Posterior cingulate gyrus (tissue), 11 donors: ENCODE measurements around the gene FGF5.
A peak's percentile ranks its signal among the peaks of the same experiment; 100 is the strongest.
"Not testable (repeated sequence)": the region's sequence is repeated elsewhere in the genome, so short reads cannot be mapped to it uniquely, and the experiment has no call there.

Experiments
- DNase-seq, 10 donors: peaks; one replicate each; pipeline versions ENCODE4 v3.0.0 to v3.0.0-alpha.2; 2020 to 2021; ENCODE audit warnings: mixed read lengths in 3 of 10
- intact Hi-C: fragments of 100-400 bp; cut with DNase I; formaldehyde crosslinking; loops from one replicate; pipeline ENCODE4 v1.15.1; 2023

Gene FGF5

DNA sequence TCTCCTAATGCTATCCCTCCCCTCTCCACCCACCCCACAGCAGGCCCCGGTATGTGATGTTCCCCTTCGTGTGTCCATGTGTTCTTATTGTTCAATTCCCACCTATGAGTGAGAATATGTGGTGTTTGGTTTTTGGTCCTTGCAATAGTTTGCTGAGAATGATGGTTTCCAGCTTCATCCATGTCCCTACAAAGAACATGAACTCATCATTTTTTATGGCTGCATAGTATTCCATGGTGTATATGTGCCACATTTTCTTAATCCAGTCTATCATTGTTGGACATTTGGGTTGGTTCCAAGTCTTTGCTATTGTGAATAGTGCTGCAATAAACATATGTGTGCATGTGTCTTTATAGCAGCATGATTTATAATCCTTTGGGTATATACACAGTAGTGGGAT, 24.2 kb downstream of the FGF5 start:
- DNase-seq, intact Hi-C loops: not testable (repeated sequence)

DNA sequence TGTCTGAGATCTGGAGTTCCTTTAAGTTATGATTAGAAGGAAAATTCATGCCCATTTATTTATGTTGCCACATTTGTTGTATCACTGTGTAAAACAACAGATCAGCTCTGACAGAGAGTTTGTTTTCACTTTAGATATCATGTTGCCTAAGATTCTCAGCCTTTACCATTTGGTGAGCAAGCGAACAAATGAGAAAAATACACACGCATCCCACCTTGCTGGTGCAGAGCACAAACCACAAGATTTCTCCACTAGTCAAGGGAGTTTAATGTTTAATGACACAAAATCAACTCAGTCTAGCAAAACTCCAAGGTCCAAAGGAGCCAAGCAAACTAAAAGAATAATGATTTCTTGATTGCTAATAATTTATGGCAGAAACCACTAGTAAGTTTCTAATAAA, 27.7 kb downstream of the FGF5 start:
- DNase-seq, result no peak

GRCh38 chr4:80295336-80295735, 28.9 kb downstream of the FGF5 start:
- intact Hi-C loops, result no loop called here
- no peak for DNase-seq

More for the DNA sequence above, 27.7 kb downstream of the FGF5 start:
- intact Hi-C loops, result no loop called here

GRCh38 chr4:80295826-80296225, 29.4 kb downstream of the FGF5 start:
- intact Hi-C loops, result no loop called here
- no peak for DNase-seq

DNA sequence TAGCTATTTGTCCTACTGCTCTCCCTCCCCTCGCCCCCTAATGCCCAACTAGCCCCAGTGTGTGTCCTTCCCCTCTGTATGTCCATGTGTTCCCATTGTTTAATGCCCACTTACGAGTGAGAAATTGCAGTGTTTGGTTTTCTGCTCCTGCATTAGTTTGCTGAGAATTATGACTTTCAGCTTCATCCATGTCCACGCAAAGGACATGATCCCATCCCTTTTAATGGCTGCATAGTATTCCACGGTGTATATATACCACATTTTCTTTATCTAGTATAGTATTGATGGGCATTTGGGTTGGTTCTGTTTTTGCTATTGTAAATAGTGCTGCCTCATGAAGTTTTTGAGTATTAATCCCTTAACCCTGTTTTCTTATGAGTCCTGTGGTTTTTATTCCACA, 35.4 kb downstream of the FGF5 start:
- DNase-seq, result no peak
- intact Hi-C loops, result no loop called here

DNA sequence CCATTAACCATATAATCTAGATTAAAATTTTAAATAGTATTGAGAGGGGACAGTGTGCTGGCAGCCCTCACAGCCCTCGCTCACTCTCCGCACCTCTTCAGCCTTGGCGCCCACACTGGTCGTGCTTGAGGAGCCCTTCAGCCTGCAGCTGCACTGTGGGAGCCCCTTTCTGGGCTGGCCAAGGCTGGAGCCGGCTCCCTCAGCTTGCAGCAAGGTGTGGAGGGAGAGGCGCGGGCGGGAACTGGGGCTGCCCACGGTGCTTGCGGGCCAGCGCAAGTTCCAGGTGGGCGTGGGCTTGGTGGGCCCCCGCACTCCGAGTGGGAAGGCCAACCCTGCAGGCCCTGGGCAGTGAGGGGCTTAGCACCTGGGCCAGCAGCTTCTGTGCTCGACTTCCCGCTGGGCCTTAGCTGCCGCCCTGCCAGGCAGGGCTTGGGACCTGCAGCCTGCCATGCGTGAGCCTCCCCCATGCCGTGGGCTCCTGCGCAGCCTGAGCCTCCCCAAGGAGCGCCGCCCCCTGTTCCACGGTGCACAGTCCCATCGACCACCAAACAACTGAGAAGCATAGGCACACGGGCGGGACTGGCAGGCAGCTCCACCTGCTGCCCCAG, 36.3 kb downstream of the FGF5 start:
- intact Hi-C loops, result no loop called here
- peak in 2 of 10 donors; percentile 62 to 67 for DNase-seq

DNA sequence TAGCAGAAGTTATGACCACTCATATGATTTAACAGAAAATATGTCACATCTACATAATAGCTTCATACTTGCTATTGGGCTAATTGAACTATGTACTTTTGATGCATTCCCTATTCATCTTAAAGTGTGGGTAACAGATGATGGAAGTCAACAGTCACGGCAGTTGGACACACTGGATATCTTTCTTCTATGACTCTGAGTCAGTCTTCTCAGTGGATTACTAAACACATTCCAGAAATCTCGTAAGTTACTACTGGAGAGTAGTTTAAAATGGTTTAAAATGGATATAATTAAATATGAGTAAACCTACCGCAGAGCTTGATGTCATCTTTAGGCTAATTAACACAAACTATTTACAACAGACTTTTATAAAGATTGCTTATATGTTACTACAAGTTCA, 39.0 kb downstream of the FGF5 start:
- intact Hi-C loops, result no loop called here
- no peak for DNase-seq

- no peak for DNase-seq
- intact Hi-C loops, result no loop called here
Observed at GRCh38 chr4:80306260-80306659, 39.8 kb downstream of the FGF5 start.

- no peak for DNase-seq
- intact Hi-C loops, result no loop called here
Observed at GRCh38 chr4:80307183-80307735, 40.8 kb downstream of the FGF5 start.

DNA sequence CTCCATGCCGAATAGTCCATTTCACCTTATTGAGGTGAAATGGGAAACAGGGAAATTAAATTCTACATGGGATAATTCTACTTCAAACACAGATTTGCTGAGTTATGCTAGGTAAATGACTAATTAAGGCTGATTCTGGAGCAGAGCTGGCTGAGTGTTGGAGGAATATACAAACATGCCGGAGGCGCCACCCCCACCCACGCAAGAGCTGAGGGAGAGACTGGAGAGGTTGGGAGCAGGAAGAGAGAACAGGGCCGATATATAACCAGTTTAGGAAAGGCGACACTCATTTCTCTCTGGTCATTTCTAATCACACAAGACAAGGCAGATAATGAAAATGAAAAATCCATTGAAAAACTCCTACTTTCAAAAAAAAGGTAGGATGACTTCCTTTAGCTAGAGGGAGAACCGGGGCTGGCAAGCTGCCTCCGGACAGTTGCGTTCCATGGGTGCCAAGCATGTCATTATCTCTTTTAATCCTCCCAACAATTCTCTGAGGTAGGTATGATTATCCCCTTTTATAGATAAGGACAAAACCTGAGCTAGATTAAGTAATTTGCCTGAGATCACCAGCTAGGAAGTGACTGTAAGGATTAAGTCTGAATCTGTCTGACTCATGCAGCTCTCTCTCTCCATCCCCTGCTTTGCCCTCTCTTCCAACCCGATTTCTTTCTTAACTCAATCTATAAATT, 41.5 kb downstream of the FGF5 start:
- DNase-seq, result peak in 2 of 10 donors; percentile 77
- intact Hi-C loops, result no loop called here

DNA sequence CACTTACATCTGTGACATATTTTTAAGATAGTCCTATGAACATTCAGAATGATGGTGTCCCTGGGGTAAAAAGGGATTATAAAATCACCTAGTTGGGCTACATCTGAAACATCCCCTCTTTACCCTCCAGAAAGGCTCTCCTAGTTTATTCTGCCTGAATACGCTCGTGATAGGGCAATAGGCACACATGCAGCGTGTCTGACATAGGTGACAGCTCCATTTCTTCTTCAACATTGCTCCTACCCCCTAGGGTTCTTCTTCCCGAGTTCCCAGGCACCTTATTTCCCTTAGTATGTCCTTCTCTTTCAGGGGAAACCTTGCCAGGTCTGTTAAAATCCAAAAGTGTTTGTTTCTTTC, 42.0 kb downstream of the FGF5 start:
- intact Hi-C loops, result no loop called here
- no peak for DNase-seq

- DNase-seq, result no peak
- intact Hi-C loops, result no loop called here
Observed at GRCh38 chr4:80309294-80310004, 43.0 kb downstream of the FGF5 start.

- intact Hi-C loops, result no loop called here
- no peak for DNase-seq
Observed at GRCh38 chr4:80311130-80311529, 44.7 kb downstream of the FGF5 start.

- intact Hi-C loops, result no loop called here
Observed at GRCh38 chr4:80312124-80312523, 45.7 kb downstream of the FGF5 start.

DNA sequence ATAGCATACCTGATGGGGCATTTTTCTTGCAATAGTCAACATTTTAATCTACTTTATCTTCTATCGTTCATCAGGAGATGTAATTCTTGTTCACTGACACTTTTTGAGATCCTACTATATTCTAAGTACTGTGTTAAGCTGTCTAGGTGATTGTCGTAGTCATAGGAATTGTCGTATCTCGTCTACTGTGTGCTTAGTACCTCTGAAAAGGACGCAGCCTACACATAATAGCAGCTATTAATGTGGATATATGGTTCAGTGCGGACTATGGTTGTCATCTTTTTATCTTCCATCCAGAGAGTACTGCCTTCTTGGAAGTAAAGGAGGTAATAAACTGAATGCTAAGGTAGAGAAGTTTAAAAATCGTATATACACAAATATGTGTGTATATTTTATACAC, 47.2 kb downstream of the FGF5 start:
- intact Hi-C loops, result no loop called here
- DNase-seq, result no peak

More at GRCh38 chr4:80312124-80312523, 45.7 kb downstream of the FGF5 start:
- DNase-seq, result no peak

DNA sequence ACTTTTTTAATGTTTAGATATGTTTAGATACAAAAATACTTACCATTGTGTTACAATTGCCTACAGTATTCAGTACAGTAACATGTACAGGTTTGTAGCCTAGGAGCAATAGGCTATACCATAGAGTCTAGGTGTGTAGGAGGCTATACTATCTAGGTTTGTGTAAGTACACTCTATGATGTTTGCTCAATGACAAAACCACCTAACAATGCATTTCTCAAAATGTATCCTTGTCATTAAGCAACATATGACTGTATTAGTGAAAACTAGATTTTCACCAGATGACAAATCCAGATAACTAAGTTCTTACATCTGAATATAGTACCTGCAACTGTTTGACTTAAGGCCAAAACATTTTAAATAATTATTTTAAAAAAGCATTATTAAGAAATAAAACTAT, 49.4 kb downstream of the FGF5 start:
- intact Hi-C loops, DNase-seq: not testable (repeated sequence)

DNA sequence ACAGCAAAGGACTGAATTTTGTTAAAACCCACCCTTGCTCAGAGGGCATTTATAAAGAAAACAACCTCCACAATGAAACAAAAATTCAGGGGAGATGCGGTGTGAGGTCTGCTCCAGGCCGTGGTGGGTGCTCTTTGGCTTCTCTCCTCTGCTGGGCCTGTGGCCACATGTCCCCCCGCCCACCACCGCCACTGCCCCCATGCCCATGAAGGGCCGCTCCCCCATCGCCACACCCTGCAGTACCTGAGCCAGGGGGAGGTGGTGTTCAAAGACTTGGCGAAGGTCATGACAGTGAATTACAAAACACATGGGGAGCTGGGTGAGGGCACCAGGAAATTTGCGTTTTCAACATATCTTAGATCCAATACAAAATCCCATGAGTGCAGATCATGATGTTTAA, 54.9 kb downstream of the FGF5 start:
- DNase-seq, result no peak
- intact Hi-C loops, result no loop called here

GRCh38 chr4:80321776-80322175, 55.3 kb downstream of the FGF5 start:
- no peak for DNase-seq
- intact Hi-C loops, result no loop called here

- DNase-seq, result no peak
- intact Hi-C loops, result no loop called here
Observed at GRCh38 chr4:80322716-80323115, 56.3 kb downstream of the FGF5 start.

GRCh38 chr4:80324171-80324570, 57.7 kb downstream of the FGF5 start:
- intact Hi-C loops, result no loop called here
- DNase-seq, result no peak

DNA sequence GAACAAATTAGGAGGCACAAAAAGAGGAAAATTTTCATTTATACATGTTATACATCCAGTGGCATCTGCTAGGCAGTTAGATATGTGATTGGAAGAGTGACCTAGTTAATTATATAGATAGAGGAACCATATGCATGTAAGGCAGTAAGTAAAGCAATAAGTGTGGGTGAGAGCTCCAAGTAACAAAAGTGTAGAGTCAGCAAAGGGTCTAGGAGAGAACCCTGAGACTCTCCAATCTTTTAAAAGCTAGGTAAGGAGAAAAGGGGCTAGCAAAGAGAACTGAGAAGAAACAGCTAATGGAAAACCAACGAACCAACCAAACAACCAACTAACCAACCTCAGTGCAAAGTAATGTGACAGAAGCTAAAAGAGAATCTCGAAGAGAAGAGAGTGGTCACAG, 65.2 kb downstream of the FGF5 start:
- intact Hi-C loops, result no loop called here

GRCh38 chr4:80333121-80333520, 66.7 kb downstream of the FGF5 start:
- intact Hi-C loops, result no loop called here
- no peak for DNase-seq

More for the DNA sequence above, 65.2 kb downstream of the FGF5 start:
- DNase-seq, result no peak
